ENCODE measurements around the gene RSAD1.

- no peak for TF ChIP-seq CTCF (IDR thresholded peaks at IDR 0.05)
- no peak for TF ChIP-seq POLR2A (IDR thresholded peaks at IDR 0.05)
Measured at GRCh38 chr17:50472286-50472685, 6.4 kb upstream of the RSAD1 start.

All from gastroesophageal sphincter (tissue), 3 donors.